Activated naive CD4-positive, alpha-beta T cell treated with anti-CD3 and anti-CD28 coated beads for 36 hours (primary cell): ENCODE measurements around the gene IL15. TPM values are rescaled to one million over a fixed set of nuclear protein-coding genes. Genes with fewer than 3 reads are reported as not detected.
"Not testable (repeated sequence)": the region's sequence is repeated elsewhere in the genome, so short reads cannot be mapped to it uniquely, and the experiment has no call there.

Source experiments
- CTCF ChIA-PET: fragments of 350-600 bp; sonication (Branson Sonifier 250); formaldehyde crosslinking; loops from one replicate; lab custom pipeline; 2021; ENCODE audit warnings: antibody characterized with exemption; lab: Charles Lee
- DNase-seq: peaks from one replicate; pipeline ENCODE4 v3.0.0-alpha.2; 2020
- H3K27ac Mint-ChIP-seq: one replicate; pipeline ENCODE4 v1.8.0; 2021; ENCODE audit warnings: mild to moderate bottlenecking, mixed read lengths
- H3K27me3 Mint-ChIP-seq: one replicate; pipeline ENCODE4 v1.8.0; 2021; ENCODE audit warnings: low read depth, mixed read lengths
- H3K36me3 Mint-ChIP-seq: one replicate; pipeline ENCODE4 v1.8.0; 2021; ENCODE audit warnings: low read depth, mixed read lengths
- H3K4me1 Mint-ChIP-seq: one replicate; pipeline ENCODE4 v1.8.0; 2021; ENCODE audit warnings: low read depth, mixed read lengths
- H3K4me3 Mint-ChIP-seq: one replicate; pipeline ENCODE4 v1.8.0; 2021; ENCODE audit warnings: mild to moderate bottlenecking, moderate library complexity, mixed read lengths
- H3K9me3 Mint-ChIP-seq: one replicate; pipeline ENCODE4 v1.8.0; 2021; ENCODE audit warnings: mixed read lengths
- intact Hi-C: fragments of 100-400 bp; cut with micrococcal nuclease; formaldehyde crosslinking; loops from one replicate; pipeline ENCODE4 v1.15.1; 2023
- total RNA-seq, 2 experiments: library from RNA; stranded (reverse); gene quantifications; one replicate each; pipeline ENCODE4 v1.2.3, GENCODE V29; 2021

The IL15 gene, protein sequence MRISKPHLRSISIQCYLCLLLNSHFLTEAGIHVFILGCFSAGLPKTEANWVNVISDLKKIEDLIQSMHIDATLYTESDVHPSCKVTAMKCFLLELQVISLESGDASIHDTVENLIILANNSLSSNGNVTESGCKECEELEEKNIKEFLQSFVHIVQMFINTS
- total RNA-seq, result under 1 TPM; 0.19 to 0.52 TPM

DNA sequence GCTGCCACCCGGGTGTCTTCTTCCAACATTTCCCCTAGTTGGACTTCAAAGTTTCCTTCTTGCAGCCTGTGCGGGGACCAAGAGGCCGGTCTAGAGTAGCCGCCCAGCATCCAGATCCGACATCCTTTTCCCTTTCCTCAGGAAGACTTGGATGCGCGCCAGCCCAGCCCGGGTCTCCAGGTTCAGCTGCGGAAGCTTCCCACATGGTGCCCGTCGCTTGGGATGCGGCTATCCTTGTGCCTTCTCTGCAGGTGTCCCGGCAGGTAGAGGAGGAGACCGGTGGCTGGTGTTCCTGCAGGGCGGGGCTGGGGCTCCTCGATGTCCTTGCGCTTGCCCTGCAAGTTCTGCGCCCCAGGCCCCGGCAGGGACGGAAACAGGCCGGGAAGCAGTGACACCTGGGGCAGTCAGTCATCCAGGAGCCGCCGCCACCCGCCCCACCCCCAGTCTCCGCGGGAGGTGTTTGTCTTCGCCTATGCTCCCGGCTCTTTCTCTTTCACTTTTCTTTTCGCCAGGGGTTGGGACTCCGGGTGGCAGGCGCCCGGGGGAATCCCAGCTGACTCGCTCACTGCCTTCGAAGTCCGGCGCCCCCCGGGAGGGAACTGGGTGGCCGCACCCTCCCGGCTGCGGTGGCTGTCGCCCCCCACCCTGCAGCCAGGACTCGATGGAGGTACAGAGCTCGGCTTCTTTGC is at the start of gene IL15:
TSS of gene IL15 (plus strand) at position 502 of the 689 bp plus-strand sequence. CDS start 82,882 bp downstream, outside the sequence.
- CTCF ChIA-PET, result interaction anchor here (0.6 kb wide), 1 partner anchor 104 kb away, joined by 3 read pairs; no protein-coding TSS in a partner anchor

DNA sequence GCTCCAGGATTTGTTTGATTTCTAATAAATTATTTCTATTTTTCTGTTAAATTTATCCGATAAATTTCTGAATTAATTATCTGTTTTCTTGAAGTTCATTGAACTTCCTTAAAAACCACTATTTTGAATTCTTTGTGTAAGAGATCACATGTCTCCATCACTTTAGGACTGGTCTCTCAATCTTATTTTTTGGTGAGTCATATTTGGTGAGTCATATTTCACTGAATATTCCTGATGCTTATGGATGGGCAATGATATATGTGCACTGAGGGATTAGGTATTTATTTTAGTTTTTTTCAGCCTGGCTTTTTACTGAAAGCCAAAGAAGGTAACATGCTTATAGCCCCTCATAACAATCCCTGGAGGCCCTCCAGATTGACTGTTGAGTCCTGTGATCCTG is 48.5 kb upstream of the IL15 start:
- no peak overlapping the region for H3K4me3 Mint-ChIP-seq
- intact Hi-C loops, result no loop called here
- H3K27ac Mint-ChIP-seq, result no peak overlapping the region
- H3K4me1 Mint-ChIP-seq, result no peaks in the 10 kb centered on the region
- no peaks in the 10 kb centered on the region for H3K36me3 Mint-ChIP-seq
- no peak for DNase-seq
- peaks cover 6% of the 10 kb centered on the region for H3K27me3 Mint-ChIP-seq
- CTCF ChIA-PET, result no interaction called here
- H3K9me3 Mint-ChIP-seq, result peaks cover 18% of the 10 kb centered on the region

More for the DNA sequence above, at the start of gene IL15:
- DNase-seq, result peak; percentile 86
- Mint-ChIP-seq H3K4me1 (peaks cover 10% of the 10 kb centered on the region), H3K36me3 (no peaks in the 10 kb centered on the region), H3K27me3 (peaks cover 9% of the 10 kb centered on the region), H3K9me3 (no peaks in the 10 kb centered on the region), H3K4me3 (peak within 1 kb of the TSS; percentile 89), H3K27ac (no peak within 1 kb of the TSS)
- intact Hi-C loops, result loop anchor here (1.0 to 10.0 kb wide), 8 partner anchors 331 to 1877 kb away; partner anchors contain the start of genes INPP4B, SMARCA5, USP38 and ZNF330

- no peaks in the 10 kb centered on the region for H3K36me3 Mint-ChIP-seq
- no peak overlapping the region for H3K4me3 Mint-ChIP-seq
- H3K27ac Mint-ChIP-seq, result no peak overlapping the region
- DNase-seq, result no peak
- no peaks in the 10 kb centered on the region for H3K27me3 Mint-ChIP-seq
- peaks cover 4% of the 10 kb centered on the region for H3K9me3 Mint-ChIP-seq
- no peaks in the 10 kb centered on the region for H3K4me1 Mint-ChIP-seq
- intact Hi-C loops, result no loop called here
- CTCF ChIA-PET, result no interaction called here
These were observed 40.9 kb upstream of the IL15 start for GRCh38 chr4:141595531-141595930.

DNA sequence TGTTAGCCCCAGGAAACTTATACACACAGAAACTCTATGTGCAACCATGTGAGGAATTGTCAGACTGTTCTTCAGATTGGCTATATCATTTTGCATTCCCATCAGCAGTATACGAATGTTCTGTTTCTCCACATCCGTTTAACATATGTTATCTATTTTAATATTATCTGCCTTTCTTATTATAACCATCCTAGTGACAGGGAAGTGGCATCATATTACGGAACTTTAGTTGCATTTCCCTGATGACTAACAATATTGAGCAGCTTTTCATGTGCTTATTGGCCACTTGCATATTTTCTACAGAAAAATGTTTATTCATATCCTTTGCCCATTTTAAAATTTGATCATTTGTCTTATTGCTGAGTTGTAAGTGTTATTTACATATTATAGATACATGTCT is 36.5 kb upstream of the IL15 start:
- intact Hi-C loops, result no loop called here

DNA sequence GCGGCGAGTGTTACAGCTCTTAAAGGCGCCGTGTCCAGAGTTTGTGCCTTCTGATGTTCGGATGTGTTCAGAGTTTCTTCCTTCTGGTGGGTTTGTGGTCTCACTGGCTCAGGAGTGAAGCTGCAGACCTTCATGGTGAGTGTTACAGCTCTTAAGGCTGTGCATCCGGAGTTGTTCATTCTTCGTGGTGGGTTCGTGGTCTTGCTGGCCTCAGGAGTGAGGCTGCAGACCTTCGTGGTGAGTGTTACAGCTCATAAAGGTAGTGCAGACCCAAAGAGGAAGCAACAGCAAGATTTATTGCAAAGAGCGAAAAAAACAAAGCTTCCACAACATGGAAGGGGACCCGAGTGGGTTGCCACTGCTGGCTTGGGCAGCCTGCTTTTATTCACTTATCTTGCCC is 31.7 kb upstream of the IL15 start:
- peaks cover 16% of the 10 kb centered on the region for H3K27me3 Mint-ChIP-seq
- H3K4me1 Mint-ChIP-seq, CTCF ChIA-PET, H3K27ac Mint-ChIP-seq, DNase-seq, H3K9me3 Mint-ChIP-seq, H3K4me3 Mint-ChIP-seq, intact Hi-C loops, H3K36me3 Mint-ChIP-seq: not testable (repeated sequence)

More for the DNA sequence above, 36.5 kb upstream of the IL15 start:
- CTCF ChIA-PET, result no interaction called here
- Mint-ChIP-seq H3K4me1 (peaks cover 3% of the 10 kb centered on the region), H3K27me3 (peaks cover 6% of the 10 kb centered on the region), H3K36me3 (no peaks in the 10 kb centered on the region), H3K27ac (no peak overlapping the region), H3K9me3 (no peaks in the 10 kb centered on the region), H3K4me3 (no peak overlapping the region)
- no peak for DNase-seq

DNA sequence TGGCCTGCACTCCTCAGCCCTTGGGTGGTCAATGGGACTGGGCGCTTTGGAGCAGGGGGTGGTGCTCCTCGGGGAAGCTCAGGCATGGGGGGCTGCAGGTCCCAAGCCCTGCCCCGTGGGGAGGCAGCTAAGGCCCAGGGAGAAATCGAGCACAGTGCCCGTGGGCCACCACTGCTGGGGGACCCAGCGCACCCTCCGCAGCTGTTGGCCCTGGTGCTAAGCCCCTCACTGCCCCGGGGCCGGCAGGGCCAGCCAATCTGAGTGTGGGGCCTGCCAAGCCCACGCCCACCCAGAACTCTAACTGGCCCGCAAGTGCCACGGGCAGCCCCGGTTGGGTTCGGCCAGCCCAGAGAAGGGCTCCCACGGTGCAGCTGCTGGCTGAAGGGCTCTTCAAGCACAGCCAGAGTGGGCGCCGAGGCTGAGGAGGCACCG is 30.9 kb upstream of the IL15 start:
- no peaks in the 10 kb centered on the region for H3K36me3 Mint-ChIP-seq
- H3K27ac Mint-ChIP-seq, result no peak overlapping the region
- CTCF ChIA-PET, result no interaction called here
- intact Hi-C loops, result no loop called here
- peaks cover 16% of the 10 kb centered on the region for H3K27me3 Mint-ChIP-seq
- H3K9me3 Mint-ChIP-seq, result no peaks in the 10 kb centered on the region
- no peak for DNase-seq
- no peak overlapping the region for H3K4me3 Mint-ChIP-seq
- H3K4me1 Mint-ChIP-seq, result peaks cover 3% of the 10 kb centered on the region

- CTCF ChIA-PET, result no interaction called here
- intact Hi-C loops, result no loop called here
- Mint-ChIP-seq H3K27ac (no peak overlapping the region), H3K4me3 (no peak overlapping the region), H3K36me3 (no peaks in the 10 kb centered on the region), H3K4me1 (peaks cover 3% of the 10 kb centered on the region), H3K27me3 (peaks cover 14% of the 10 kb centered on the region), H3K9me3 (no peaks in the 10 kb centered on the region)
- no peak for DNase-seq
These were observed 27.1 kb upstream of the IL15 start for GRCh38 chr4:141609243-141609642.

DNA sequence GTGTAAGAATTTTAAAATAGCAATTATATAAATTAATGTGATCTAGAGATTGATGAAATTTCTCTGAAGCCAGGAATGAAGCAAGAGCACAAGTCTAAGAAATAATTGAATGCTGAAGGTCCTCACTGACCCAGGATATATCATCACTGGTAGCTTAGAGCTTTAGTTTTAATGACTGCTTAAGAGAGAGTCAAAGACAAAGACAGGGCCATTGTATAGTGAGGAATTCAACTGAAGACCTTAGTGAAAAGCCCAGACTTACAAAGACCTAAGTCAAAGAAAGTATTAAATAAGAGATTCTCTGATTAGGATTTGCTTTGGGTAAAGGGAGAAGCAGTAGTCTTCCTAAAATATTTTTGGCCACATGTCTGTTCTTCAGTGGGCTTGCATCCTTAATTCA is 26.0 kb upstream of the IL15 start:
- Mint-ChIP-seq H3K27me3 (peaks cover 7% of the 10 kb centered on the region), H3K27ac (no peak overlapping the region), H3K4me1 (no peaks in the 10 kb centered on the region), H3K9me3 (no peaks in the 10 kb centered on the region), H3K36me3 (no peaks in the 10 kb centered on the region), H3K4me3 (no peak overlapping the region)
- CTCF ChIA-PET, result no interaction called here
- intact Hi-C loops, result no loop called here
- DNase-seq, result no peak

GRCh38 chr4:141614878-141615586 is 21.4 kb upstream of the IL15 start:
- CTCF ChIA-PET, result no interaction called here
- DNase-seq, result no peak
- Mint-ChIP-seq H3K4me3 (no peak overlapping the region), H3K27ac (no peak overlapping the region), H3K36me3 (no peaks in the 10 kb centered on the region), H3K9me3 (peaks cover 4% of the 10 kb centered on the region), H3K27me3 (no peaks in the 10 kb centered on the region), H3K4me1 (no peaks in the 10 kb centered on the region)
- intact Hi-C loops, result no loop called here

DNA sequence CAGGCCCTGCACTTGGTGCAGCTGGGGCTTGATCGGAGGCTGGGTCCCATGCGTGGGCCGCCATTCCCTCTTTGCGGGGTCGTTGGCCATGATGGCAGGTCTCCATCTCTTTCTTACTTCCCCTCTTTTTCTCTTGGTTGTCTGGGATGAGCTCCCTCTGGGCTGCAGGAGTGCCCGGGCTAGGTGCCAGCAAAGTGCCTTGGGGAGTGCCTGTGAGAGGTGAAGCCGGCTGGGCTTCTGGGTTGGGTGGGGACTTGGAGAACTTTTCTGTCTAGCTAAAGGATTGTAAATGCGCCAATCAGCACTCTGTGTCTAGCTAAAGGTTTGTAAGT is 20.8 kb upstream of the IL15 start:
- H3K4me1 Mint-ChIP-seq, intact Hi-C loops, CTCF ChIA-PET, H3K9me3 Mint-ChIP-seq, DNase-seq, H3K27ac Mint-ChIP-seq, H3K4me3 Mint-ChIP-seq, H3K36me3 Mint-ChIP-seq, H3K27me3 Mint-ChIP-seq: not testable (repeated sequence)

DNA sequence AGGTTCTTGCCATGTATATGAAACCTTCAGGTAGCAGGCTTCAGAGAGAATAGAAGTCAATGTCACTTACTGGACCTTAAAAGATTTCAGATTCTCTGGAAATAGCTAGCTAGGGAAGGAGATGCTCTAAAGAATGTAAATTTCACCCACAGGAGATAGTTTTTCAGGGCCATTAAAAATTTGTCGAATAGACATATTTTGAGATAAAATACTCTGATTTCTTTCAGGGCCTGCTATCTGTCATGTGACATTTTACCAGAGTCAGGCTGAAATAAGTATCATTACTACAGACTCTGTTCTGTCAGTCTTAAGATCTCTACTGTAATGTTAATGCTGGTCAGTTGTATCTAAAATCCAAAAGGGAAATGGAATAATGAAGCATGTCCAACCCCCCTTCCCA is 15.7 kb upstream of the IL15 start:
- CTCF ChIA-PET, result no interaction called here
- Mint-ChIP-seq H3K27ac (no peak overlapping the region), H3K9me3 (peaks cover 2% of the 10 kb centered on the region), H3K4me3 (no peak overlapping the region), H3K36me3 (no peaks in the 10 kb centered on the region), H3K27me3 (no peaks in the 10 kb centered on the region), H3K4me1 (no peaks in the 10 kb centered on the region)
- no peak for DNase-seq
- intact Hi-C loops, result no loop called here

DNA sequence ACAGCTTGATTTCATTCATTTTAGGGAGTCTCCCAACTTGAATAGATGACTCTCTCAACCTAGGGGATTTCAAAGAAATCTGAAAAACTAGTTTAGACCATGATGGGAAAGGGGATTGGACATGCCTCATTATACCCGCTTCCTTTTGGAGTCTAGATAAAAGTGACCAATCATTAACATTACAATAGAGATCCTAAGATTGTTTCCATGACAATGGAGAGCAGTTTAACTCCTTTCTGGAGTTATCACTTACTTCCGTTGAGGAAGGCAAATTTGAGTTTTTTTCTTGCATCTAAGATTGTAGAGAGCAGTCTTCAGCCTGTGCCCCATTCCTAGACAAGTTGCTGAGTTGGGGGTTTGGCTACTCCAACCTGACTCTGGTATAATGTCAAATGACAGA is 11.4 kb upstream of the IL15 start:
- intact Hi-C loops, result no loop called here
- Mint-ChIP-seq H3K4me1 (no peaks in the 10 kb centered on the region), H3K4me3 (no peak overlapping the region), H3K27ac (no peak overlapping the region), H3K36me3 (no peaks in the 10 kb centered on the region), H3K9me3 (no peaks in the 10 kb centered on the region), H3K27me3 (peaks cover under 1% of the 10 kb centered on the region)
- DNase-seq, result no peak
- CTCF ChIA-PET, result no interaction called here
